ENCODE results near the gene CMTM7.
"Not testable (repeated sequence)": the region's sequence is repeated elsewhere in the genome, so short reads cannot be mapped to it uniquely, and the experiment has no call there.

Gene CMTM7

DNA sequence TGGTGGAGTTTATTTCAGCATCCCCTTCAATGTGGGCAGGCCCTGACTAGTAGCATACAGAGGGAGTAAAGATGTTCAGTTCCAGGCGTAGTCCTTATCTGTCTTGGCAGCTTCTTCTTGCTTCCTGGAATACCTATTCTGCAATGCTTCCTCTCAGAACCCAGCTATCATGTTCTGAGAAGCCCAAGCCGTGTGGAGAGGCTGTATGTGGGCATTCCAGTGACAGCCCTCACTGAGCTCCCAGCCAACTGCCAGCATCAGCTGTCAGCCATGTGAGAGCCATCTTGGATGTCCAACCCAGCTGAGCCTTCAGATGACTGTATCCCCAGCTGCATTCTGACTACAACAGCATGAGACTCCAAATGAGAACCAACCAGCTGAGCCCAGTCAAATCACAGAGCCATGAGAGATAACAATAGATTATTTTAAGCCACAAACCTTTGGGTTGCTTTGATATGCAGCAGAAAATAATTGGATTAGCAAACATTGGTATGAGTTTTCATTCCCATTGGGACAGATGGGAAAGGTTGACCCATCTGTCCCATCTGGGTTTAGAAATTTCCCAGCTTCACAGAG, 8.4 kb upstream of the CMTM7 start:
- DNase-seq (ENCODE audit: low spot score): no peak

DNA sequence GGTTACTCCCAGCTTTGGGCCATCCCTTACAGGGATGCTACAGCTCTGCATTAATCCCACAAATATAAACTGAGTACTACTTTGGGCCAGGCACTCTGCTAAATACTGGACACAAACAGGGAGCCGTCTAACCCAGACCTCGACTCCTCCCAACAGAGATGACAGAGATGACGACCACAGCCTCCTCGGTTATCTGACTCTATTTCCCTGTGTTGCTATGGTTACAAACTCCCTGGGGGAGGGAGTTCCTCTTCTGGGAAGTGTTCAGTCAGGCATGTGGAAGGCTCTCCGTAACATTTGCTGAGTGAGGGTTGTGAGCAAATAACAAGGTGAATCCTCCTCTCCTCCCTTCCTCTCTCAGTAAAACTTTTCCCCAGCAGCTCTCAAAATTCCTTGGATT, 6.7 kb upstream of the CMTM7 start:
- DNase-seq (ENCODE audit: low spot score): no peak

DNA sequence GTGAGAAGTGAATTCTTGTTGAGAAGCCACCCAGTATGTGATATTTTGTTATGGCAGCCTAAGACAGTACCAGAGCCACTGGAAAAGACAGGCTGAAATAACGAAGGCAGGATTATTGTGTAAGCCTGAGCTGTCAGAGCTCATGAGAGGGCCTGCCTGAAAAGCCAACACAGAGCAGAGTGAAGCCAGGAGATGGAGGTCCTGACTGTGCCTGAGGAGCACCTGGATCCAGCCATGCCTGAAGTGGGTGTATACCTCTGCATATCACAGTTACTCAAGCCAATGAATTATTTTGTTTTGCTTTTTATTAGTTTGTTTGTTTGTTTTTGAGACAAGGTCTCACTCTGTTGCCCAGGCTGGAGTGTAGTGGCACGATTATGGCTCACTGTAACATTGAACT, 4.1 kb upstream of the CMTM7 start:
- no peak for DNase-seq (ENCODE audit: low spot score)

DNA sequence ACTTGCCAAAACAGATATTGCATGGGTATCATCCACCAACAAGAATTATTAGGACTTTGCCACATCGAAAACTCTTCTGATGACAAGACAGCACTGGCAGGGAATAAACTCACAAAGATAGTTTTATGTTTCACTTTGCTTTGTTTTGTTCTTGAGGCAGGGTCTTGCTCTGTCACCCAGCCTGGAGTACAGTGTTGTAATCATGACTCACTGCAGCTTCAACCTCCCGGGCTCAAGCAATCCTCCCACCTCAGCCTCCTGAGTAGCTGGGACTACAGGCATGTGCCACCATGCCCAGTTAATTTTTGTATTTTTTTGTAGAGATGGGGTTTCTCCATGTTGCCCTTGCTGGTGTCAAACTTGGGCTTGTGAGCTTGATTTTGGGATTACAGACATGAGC, 2.1 kb upstream of the CMTM7 start:
- not testable (repeated sequence) for DNase-seq (ENCODE audit: low spot score)

DNA sequence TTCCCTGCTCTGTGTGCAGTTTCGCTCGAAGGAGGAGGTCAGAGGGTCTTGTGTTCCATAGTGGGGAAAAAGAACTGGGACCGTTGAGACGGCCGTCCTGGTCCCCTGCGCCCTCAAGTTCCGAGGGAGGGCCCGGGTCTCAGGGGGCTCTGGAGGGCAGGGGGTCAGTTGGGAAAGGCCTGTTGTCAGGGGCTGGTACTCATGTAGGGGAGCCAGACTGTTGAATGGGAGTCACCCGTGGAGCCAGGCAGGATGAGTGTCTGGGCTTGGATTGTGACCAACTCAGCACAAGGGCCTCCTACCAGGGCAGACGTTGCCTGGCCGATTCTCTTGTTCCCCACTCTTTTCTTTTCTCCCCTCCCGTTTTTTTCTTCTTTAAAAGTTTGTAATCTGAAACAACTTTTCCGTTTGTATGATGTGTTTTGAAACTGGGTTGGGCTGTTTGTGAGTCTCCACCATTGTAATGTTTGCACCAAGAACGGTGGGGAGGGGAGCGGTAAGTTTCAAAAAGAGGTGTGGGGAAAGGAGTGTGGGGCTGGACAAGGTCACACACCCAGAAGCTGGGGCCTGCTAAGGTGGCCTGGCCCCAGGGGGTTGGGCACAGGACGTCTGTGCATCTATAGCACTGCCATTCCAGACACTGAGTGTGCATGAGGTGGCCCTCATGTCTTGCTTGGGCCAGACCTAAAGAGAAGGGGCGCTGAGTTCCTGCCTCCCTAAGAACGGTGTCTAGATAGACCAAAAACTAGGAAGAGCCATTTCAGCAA, 1.1 kb downstream of the CMTM7 start:
- peak; percentile 61 for DNase-seq (ENCODE audit: low spot score)

DNA sequence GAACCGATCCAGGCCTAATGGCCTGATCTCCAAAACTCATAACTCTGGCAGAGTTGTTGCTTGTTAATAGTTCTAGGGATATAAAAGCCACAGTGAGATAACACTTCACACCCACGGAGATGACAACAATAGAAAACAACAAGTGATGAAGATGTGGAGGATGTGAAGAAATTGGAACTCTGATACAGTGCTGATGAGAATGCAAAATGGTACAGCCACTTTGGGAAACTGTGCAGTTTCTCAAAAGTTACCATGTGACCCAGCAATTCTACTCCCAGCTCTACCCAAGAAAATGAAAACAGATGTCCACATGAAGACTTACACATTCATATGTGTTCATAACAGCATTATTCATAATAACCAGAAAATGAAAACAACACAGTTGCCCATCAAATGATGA, 3.8 kb downstream of the CMTM7 start:
- DNase-seq (ENCODE audit: low spot score): no peak

DNA sequence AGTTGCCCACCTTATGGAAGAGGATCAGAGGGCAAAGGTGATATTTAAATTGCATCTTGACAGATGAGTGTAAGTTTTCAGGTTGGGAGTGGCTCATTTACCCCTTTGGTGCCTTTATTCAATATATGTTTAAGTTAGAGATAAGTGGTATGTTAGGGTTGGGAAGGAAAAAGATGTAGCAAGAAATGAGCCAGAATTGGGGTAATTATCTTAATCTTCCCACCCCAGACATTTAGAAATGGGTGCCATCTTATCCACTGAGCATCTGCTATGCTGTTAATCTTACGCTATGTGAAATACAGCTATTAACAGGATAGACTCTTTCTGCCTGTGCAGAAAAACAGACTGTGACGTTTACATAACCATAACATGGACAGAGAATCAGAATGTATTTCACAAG, 6.3 kb downstream of the CMTM7 start:
- no peak for DNase-seq (ENCODE audit: low spot score)

DNA sequence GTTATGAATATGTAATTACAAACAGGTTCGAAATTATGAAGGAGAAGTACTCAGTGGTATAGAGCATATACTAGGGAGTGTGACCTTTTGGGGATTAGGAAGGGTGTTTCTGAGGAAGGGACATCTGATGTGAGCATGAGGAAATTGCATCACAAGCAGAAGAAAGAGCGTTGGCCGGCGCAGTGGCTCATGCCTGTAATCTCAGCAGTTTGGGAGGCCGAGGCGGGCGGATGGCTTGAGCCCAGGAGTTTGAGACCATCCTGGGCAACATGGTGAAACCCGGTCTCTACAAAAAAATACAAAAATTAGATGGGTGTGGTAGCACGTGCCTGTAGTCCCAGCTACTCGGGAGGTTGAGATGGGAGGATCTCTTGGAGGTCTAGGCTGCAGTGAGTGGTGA, 6.9 kb downstream of the CMTM7 start:
- no peak for DNase-seq (ENCODE audit: low spot score)

DNA sequence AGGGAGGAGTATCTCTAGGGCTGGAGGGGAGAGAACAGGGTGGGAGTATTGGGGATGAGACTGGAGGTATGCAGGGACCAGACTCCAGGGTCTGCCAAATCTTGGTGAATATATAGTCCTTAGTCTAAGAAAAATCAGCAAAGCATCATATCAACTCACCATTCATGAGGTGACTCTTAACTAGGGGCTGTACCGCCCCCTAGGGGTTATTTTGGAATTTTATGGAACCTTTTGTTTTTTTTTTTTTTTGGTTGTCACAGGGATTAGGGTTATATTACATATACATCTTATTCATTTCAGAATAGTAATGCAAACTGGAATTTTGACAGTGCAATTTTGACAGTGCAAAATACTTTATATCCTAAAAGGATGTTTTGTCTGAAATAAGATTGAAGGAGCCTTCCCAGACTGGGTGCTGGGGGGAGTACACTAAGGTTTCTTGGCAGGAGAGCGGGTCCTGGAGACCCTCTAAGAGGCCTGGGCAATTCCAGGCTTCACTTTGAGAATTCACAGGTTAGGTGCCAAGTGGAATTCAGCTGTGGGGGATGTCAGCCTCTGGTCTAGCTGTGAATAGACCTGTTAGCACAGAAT, 7.5 kb downstream of the CMTM7 start:
- DNase-seq (ENCODE audit: low spot score): peak; percentile 52

DNA sequence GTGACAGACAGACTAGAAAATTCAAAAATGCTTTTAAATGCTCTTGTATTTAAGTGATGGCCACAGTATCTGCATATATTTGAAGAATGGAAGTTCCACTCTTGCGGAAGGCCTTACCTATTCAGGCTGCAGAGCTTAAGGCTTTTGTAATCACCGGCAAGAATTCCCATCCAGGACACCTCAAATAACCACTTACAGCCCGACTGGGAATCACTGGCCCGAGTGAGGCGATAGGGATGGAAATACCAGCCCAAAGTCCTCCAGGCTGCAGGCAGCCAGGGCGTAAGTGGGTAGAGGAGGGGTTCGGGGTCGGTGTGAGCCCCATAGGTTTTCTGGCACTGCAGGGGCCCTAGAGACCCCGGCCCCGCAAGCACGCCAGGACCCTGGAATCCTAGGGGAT, 9.5 kb downstream of the CMTM7 start:
- DNase-seq (ENCODE audit: low spot score): no peak

DNA sequence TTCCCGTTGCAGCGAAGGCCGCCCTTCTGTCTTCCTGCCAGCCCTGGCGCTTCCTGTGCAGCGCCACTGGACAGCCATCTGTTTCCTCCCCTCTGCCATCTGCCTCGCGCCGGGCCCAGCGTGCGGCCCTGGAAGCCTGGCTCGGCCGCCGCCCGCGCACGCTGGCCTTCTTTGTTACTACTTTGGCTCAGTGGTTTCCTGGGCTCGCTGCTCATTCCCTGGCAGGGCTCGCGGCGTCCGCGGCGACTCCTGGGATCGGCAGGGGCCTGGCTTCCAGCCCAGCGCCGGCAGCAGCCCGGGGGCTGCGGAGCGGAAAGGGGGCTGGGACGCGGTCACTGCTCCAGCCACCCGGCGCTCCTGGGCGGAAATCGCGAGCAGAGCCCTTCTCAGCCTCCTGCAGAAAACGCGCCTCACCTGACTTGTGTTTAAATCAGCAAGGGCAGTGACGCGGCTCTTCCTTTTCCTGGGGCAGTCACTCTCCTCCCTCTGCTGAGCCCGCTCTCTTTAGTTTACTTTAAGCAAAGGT, 10.0 kb downstream of the CMTM7 start:
- peak; percentile 89 for DNase-seq (ENCODE audit: low spot score)

DNA sequence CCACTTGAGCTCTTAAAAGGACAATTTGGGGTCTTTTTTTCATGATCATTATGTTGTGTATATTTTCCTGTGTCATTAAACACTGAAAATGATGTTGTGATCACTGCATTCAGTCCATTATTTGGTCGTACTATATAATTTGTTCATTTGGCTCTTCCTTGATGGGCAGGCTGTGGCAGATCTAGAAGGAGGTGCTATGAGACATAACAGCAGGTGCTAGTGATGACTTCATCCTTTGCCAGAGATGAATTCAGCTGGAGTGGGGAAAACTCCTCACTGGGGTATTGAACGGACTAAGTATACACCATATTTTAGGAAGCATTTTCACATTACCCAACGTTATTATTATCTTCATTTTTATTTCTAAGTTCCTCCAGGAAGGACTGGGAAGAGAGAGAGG, 12.0 kb downstream of the CMTM7 start:
- peak; percentile 60 for DNase-seq (ENCODE audit: low spot score)

DNA sequence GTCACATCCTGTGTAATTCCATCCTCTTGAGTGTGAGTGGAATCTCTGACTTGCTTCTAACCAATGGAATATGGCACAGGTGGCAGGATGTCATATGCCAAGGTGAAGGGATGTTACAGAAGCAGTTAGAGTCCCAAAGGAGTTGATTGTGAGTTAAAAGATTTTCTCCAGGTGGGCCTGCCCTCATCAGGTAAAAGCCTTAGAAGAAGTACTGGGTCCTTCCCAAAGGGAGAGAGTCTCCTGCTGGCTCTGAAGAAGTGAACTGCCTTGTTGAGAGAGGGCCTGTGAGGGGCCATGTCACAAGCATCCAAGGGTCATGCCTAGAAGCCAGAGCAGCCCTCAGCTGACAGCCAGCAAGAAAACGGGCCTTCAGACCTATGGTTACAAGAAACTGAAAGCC, 13.1 kb downstream of the CMTM7 start:
- no peak for DNase-seq (ENCODE audit: low spot score)

DNA sequence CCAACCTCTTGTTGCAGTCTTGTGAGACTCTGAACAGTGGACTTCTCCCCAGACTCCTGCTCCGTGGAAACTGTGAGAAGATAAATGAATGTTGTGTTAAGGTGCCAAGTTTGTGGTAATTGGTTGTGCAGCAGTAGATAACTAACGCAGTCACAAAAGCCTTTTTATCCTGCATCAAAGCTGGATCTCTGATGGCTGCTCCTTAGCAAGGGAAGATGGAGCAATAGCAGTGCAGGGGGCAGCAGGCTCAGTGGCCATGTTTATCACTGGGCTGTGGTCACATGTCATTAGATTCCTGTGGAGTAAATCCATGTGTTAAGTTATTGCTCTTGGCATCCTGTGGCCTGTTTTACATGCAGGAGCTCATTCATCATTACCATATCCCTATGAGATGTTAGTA, 13.5 kb downstream of the CMTM7 start:
- no peak for DNase-seq (ENCODE audit: low spot score)

DNA sequence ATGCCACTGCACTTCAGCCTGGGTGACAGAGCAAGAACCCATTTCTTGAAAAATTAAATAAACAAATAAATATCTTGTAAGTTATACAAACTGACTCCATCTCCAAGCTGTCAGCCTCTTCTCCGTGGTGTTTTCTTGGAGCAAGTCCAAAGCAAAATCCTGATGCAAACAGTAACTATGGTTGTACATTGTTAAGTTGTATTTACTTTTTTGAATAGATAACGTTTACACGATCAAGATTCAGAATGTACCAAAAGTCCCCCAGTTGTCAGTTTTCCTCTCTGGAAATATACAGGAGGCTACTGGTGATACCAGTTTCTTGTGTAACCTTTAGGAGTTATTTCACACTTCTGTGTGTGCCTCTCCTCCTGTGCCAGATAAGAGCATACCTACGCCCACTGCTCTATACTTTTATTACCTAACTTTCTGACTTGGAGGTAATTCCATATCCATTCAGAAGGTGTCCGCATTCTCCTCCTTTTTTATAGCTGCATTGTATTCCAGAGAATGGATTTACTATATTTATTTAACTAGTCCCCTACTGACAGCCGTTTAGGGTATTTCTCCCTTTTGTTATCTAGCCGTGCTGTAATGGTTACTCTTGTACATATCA, 14.2 kb downstream of the CMTM7 start:
- no peak for DNase-seq (ENCODE audit: low spot score)

DNA sequence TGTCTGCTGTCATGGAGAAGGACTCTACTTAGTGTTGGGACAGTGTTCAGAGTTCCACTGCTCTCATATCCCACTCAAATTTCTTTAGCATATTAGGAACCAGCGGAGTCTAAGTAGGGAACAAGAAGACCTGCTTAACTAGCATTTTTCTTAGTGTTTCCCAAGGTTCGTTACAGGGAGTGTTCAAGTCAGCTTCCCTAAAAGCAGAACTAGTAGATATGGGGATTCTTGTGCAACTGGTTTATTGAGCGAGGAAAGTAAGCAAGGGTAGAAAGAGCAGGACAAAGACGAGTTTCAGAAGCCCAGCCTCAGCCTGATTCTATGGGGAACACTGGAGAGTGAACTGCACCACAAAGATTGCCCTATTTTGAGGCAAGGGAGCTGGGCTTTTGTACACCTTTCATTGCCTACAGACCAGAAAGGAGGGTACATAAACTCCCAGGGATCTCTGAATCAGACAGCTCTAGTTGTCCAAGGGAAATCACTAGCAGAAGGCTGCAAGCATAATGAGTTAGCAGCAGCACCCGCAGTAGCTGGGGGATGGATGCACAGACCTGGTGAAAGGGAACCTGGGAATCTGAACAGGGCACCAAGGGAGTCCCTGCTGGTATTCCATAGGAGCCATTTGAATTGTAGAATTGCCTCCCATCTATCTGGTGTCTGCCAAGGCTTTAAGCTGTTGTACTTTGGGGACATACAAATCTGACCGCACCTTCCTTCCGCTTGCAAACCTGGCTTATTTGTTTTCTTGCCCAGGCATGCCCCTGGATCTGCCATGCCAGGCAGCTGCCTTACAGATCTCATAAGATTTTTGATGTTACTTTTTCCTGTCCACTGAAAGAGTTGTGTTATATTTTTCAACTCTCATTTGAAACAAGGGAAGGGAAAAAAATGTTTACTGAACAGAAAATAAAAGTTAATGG, 15.1 kb downstream of the CMTM7 start:
- DNase-seq (ENCODE audit: low spot score): no peak

DNA sequence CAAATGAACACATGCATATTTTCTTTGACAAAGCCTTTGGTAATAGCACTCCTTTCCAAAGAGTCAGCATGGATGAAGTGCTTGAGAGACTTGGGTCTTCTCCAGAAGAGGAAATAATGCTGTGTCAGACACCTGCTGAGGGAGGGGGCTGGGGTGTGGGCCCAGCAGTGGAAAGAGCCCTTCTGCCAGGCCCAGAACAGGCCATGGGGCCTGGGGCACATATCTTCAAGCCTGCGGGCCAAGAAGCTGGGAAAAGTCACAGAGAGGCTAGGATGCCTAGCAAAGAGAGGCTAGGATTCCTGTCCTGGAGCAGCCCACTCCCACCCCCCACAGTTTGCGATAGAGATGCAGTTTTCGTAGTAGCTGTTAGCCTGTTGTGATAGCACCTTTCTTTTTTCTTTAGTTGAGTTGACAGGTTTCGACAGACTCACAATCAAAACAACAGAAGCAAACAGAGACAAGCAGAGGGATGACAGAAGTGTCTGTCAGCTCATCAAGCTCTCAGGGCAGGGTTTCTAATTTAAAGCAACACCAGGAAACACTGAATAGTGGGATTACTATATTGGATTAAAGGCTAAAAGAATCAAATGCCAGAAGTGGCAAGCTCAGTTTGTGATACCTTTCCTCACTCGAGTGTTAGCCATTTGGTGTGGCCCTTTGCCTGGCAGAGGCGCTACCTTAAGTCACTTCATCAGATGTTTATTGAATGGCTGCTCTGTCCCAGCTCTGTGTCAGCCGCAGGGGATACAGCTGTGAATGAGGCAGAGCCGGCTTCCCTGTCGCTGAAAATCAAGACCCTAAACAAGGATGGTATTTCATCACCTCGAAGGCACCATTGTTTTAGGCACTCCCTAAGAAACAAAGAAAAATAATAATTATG, 19.0 kb downstream of the CMTM7 start:
- DNase-seq (ENCODE audit: low spot score): no peak

DNA sequence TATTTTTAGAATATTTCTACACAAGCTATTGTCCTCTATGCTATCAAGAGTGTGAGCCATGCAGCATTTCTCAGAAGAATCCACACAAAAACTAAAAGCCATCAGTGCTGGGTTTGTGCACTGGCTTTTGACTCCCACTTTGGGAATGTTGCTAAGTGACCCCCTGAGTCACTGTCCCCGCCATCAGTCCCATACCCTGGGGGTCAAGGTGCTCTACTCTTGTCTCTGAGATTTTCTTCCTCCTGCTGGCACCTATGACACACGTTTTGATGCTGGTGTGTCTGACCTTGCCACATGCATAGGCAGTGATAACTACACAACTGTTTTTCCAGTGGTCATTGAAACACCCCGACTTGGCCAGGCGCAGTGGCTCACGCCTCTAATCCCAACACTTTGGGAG, 19.8 kb downstream of the CMTM7 start:
- DNase-seq (ENCODE audit: low spot score): no peak

DNA sequence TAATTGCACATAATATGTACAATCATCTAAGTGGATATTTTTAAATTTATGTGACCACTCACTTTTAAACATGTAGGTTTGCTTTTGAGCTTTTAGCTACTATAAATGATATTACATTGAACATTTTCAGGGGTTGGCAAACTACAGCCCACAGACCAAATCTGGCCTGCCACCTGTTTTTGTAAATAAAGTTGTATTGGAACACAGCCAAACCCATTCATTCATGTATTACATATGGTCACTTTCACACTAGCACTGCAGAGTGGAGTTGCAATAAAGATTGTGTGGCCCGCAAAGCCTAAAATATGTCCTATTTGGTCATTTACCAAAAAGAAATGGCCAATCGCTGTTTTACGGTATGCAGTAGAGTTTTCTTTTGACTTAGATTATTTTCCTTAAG, 21.2 kb downstream of the CMTM7 start:
- DNase-seq (ENCODE audit: low spot score): no peak

DNA sequence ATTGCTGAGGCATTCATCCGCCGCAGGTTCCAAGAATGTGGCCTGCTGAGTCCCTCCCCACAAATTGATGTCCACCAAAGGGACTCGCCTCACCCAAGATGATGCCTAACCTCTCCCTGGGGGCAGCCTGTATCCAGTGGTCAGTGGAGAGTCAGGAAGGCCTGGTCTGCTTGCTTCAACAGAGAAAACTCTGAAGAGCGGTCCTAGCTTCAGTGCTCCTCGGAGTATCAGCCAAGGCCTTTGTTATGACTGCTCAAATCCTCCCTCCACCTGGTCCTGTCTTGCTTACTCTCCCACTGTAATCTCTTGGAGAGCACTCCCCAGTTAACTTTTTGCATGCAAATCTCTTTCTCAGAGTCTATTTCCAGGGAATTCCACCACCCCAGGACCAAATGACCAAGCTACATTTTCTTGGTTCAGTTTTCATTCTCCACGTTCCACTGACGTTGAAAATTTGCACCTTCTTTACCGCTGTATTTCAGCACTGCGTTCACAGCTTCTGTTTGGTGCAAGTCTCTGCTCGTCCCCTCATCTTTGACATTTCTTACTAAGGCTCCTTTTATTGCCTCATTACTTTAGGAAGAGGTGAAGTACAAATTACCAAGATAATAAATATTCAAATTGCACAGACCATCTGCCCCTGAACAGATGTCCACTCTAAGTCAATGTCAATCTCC, 22.3 kb downstream of the CMTM7 start:
- DNase-seq (ENCODE audit: low spot score): no peak
